GM19035 (cell line): Measurements from ENCODE around the gene KCNK3.
"Not testable (repeated sequence)": the region's sequence is repeated elsewhere in the genome, so short reads cannot be mapped to it uniquely, and the experiment has no call there.

Experiments
- ATAC-seq: cut with Tn5 transposase; IDR thresholded peaks from one replicate; pipeline ENCODE4 v1.9.1; 2021; ENCODE audit not compliant: unreplicated experiment

Gene KCNK3

GRCh38 chr2:26692279-26692896 is at the start of gene KCNK3:
Gene KCNK3, plus strand, starts transcription at chr2:26692722. Its CDS starts 154 bp downstream, at chr2:26692876.
- ATAC-seq: no peak

- ATAC-seq: no peak
These were observed 48.2 kb upstream of the KCNK3 start for GRCh38 chr2:26644188-26644835.

- no peak for ATAC-seq
These were observed 46.8 kb upstream of the KCNK3 start for GRCh38 chr2:26645762-26646161.

- no peak for ATAC-seq
These were observed 45.4 kb upstream of the KCNK3 start for GRCh38 chr2:26646986-26647672.

GRCh38 chr2:26647981-26648380 is 44.5 kb upstream of the KCNK3 start:
- no peak for ATAC-seq

- ATAC-seq: no peak
These were observed 44.0 kb upstream of the KCNK3 start for GRCh38 chr2:26648516-26648915.

- no peak for ATAC-seq
These were observed 43.2 kb upstream of the KCNK3 start for GRCh38 chr2:26649322-26649721.

GRCh38 chr2:26649992-26650712 is 42.4 kb upstream of the KCNK3 start:
- ATAC-seq: no peak

GRCh38 chr2:26650713-26651469 is 41.6 kb upstream of the KCNK3 start:
- ATAC-seq: no peak

- ATAC-seq: no peak
These were observed 41.1 kb upstream of the KCNK3 start for GRCh38 chr2:26651470-26651771.

- ATAC-seq: no peak
These were observed 40.7 kb upstream of the KCNK3 start for GRCh38 chr2:26651799-26652198.

GRCh38 chr2:26652361-26653041 is 40.0 kb upstream of the KCNK3 start:
- ATAC-seq: no peak

GRCh38 chr2:26653207-26654060 is 39.1 kb upstream of the KCNK3 start:
- no peak for ATAC-seq

GRCh38 chr2:26654061-26654340 is 38.5 kb upstream of the KCNK3 start:
- ATAC-seq: no peak

GRCh38 chr2:26655120-26655519 is 37.4 kb upstream of the KCNK3 start:
- not testable (repeated sequence) for ATAC-seq

- ATAC-seq: no peak
These were observed 36.8 kb upstream of the KCNK3 start for GRCh38 chr2:26655611-26656195.

GRCh38 chr2:26657265-26657664 is 35.3 kb upstream of the KCNK3 start:
- ATAC-seq: no peak

GRCh38 chr2:26658691-26659346 is 33.7 kb upstream of the KCNK3 start:
- ATAC-seq: no peak

- ATAC-seq: no peak
These were observed 32.1 kb upstream of the KCNK3 start for GRCh38 chr2:26660363-26660962.
